Measurements from ENCODE around the gene TMEM72.

Gene TMEM72

GRCh38 chr10:44973323-44974081, 62.4 kb downstream of the TMEM72 start:
- TF ChIP-seq GLIS3 (CRISPR knock-in tag; IDR thresholded peaks at IDR 0.05) (no peak), PATZ1 (CRISPR knock-in tag; IDR thresholded peaks at IDR 0.05; ENCODE audit: borderline replicate concordance) (no peak), CSRNP3 (CRISPR knock-in tag; IDR thresholded peaks at IDR 0.05) (no peak), CSDC2 (CRISPR knock-in tag; IDR thresholded peaks at IDR 0.05) (no peak), ARNTL (CRISPR knock-in tag; IDR thresholded peaks at IDR 0.05; ENCODE audit: borderline replicate concordance, low read depth) (no peak), BACH2 (CRISPR knock-in tag; IDR thresholded peaks at IDR 0.05; ENCODE audit: borderline replicate concordance) (no peak), RARB (CRISPR knock-in tag; IDR thresholded peaks at IDR 0.05) (no peak), ZNF8 (CRISPR knock-in tag; IDR thresholded peaks at IDR 0.05) (no peak), ISL1 (CRISPR knock-in tag; IDR thresholded peaks at IDR 0.05) (no peak), ZNF70 (CRISPR knock-in tag; IDR thresholded peaks at IDR 0.05) (no peak), ZC3H10 (CRISPR knock-in tag; IDR thresholded peaks at IDR 0.05) (no peak), POU6F1 (CRISPR knock-in tag; IDR thresholded peaks at IDR 0.05; ENCODE audit: borderline replicate concordance, low read depth) (no peak)
- ATAC-seq: no peak

- no peak for TF ChIP-seq RARB (CRISPR knock-in tag; IDR thresholded peaks at IDR 0.05)
- TF ChIP-seq ARNTL (CRISPR knock-in tag; IDR thresholded peaks at IDR 0.05; ENCODE audit: borderline replicate concordance, low read depth): no peak
- TF ChIP-seq ZNF565 (CRISPR knock-in tag; conservative IDR thresholded peaks at IDR 0.05; ENCODE audit: low read depth): no peak
- TF ChIP-seq ZFP30 (CRISPR knock-in tag; IDR thresholded peaks at IDR 0.05): no peak
- TF ChIP-seq POU6F1 (CRISPR knock-in tag; IDR thresholded peaks at IDR 0.05; ENCODE audit: borderline replicate concordance, low read depth): no peak
- TF ChIP-seq TSHZ2 (CRISPR knock-in tag; IDR thresholded peaks at IDR 0.05): no peak
- TF ChIP-seq ZNF70 (CRISPR knock-in tag; IDR thresholded peaks at IDR 0.05): no peak
- no peak for TF ChIP-seq PATZ1 (CRISPR knock-in tag; IDR thresholded peaks at IDR 0.05; ENCODE audit: borderline replicate concordance)
- no peak for TF ChIP-seq CSRNP3 (CRISPR knock-in tag; IDR thresholded peaks at IDR 0.05)
- no peak for TF ChIP-seq ISL1 (CRISPR knock-in tag; IDR thresholded peaks at IDR 0.05)
- TF ChIP-seq ZC3H10 (CRISPR knock-in tag; IDR thresholded peaks at IDR 0.05): no peak
- no peak for ATAC-seq
Measured at GRCh38 chr10:44974082-44974627, 63.0 kb downstream of the TMEM72 start.

Data from SK-N-SH treated with all-trans-retinoic acid at 6 μM for 48 hours (cell line).